GM04504 (cell line): ENCODE measurements around the gene EGLN2.
"Not testable (repeated sequence)": the region's sequence is repeated elsewhere in the genome, so short reads cannot be mapped to it uniquely, and the experiment has no call there.

ENCODE experiments used
- DNase-seq: peaks from one replicate; pipeline ENCODE4 v3.0.0-alpha.2; 2012; ENCODE audit warnings: low read depth

Gene EGLN2

GRCh38 chr19:40776932-40777644 is 21.9 kb upstream of the EGLN2 start:
- peak; percentile 85 for DNase-seq

GRCh38 chr19:40777645-40777936 is 21.4 kb upstream of the EGLN2 start:
- DNase-seq = no peak

- DNase-seq = peak; percentile 99
Measured at GRCh38 chr19:40777937-40778705, 20.9 kb upstream of the EGLN2 start, which contains the start of gene RAB4B. Gene RAB4B, plus strand, starts transcription at chr19:40778247. Its CDS starts 129 bp downstream, at chr19:40778376.

GRCh38 chr19:40778706-40779284 is 20.2 kb upstream of the EGLN2 start:
- DNase-seq = no peak

- DNase-seq = no peak
Measured at GRCh38 chr19:40780582-40780981, 18.4 kb upstream of the EGLN2 start.

- no peak for DNase-seq
Measured at GRCh38 chr19:40781140-40781539, 17.9 kb upstream of the EGLN2 start.

- DNase-seq = no peak
Measured at GRCh38 chr19:40783711-40784110, 15.3 kb upstream of the EGLN2 start.

- DNase-seq = not testable (repeated sequence)
Measured at GRCh38 chr19:40784146-40784545, 14.8 kb upstream of the EGLN2 start.

- DNase-seq = no peak
Measured at GRCh38 chr19:40785526-40785925, 13.5 kb upstream of the EGLN2 start.

- DNase-seq = no peak
Measured at GRCh38 chr19:40786060-40787037, 12.6 kb upstream of the EGLN2 start.

GRCh38 chr19:40791349-40791748 is 7.6 kb upstream of the EGLN2 start:
- DNase-seq = no peak

- DNase-seq = no peak
Measured at GRCh38 chr19:40791996-40792395, 7.0 kb upstream of the EGLN2 start.

- no peak for DNase-seq
Measured at GRCh38 chr19:40797166-40797962, 1.6 kb upstream of the EGLN2 start.

GRCh38 chr19:40797963-40798682 is 868 bp upstream of the EGLN2 start:
- DNase-seq = peak; percentile 32

- no peak for DNase-seq
Measured at GRCh38 chr19:40799558-40800338, 757 bp downstream of the EGLN2 start.

- no peak for DNase-seq
Measured at GRCh38 chr19:40800339-40800996, 1.5 kb downstream of the EGLN2 start.

GRCh38 chr19:40800997-40801377 is 2.0 kb downstream of the EGLN2 start:
- DNase-seq = no peak

- DNase-seq = no peak
Measured at GRCh38 chr19:40801426-40802299, 2.7 kb downstream of the EGLN2 start.
